ENCODE measurements around the gene LMAN2. TPM values are rescaled to one million over a fixed set of nuclear protein-coding genes. Genes with fewer than 3 reads are reported as not detected.

The LMAN2 gene
- total RNA-seq, 3 donors from 2014 or later = 91.9 to 150 (median 139) TPM

DNA sequence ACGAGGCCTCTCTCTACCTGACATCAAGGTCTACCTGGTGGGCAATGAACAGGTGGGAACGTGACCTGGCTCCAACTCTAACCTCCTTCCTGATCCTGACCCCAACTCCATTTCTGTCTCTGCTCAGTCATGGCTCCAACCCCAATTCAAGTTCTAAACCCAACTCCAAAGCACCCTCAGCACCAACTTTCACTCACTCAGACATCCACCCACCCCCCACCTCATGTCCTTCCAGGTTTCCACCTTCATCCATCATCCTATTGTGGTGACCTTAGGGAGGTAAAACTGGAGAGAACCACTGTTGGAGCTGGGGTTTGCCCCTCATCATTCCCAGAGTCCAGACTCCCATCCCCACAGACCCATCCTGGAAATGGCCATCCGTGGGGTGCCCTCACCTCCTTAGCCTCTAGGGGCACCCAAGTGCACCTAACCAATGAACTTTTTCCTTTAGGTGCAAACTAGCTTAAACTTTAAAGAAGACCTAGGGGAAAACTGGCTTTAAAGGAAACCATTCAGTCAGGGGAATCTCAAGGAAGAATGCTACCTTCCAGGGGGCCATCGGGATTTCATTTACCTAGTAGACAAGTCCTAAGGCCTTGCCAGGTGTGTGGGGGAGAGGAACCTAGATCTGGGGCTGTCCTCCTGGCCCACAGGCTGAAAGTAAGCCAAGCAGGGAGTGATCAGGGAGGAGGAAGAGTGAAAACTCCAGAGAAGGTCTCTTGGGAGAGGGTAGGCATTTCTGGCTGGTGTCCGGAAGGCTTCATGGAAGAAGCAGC, 17.6 kb upstream of the LMAN2 start:
- peaks cover 24% of the 10 kb centered on the region for H3K4me1 ChIP-seq (ENCODE audit: low read depth)
- TF ChIP-seq, protein P1, sequence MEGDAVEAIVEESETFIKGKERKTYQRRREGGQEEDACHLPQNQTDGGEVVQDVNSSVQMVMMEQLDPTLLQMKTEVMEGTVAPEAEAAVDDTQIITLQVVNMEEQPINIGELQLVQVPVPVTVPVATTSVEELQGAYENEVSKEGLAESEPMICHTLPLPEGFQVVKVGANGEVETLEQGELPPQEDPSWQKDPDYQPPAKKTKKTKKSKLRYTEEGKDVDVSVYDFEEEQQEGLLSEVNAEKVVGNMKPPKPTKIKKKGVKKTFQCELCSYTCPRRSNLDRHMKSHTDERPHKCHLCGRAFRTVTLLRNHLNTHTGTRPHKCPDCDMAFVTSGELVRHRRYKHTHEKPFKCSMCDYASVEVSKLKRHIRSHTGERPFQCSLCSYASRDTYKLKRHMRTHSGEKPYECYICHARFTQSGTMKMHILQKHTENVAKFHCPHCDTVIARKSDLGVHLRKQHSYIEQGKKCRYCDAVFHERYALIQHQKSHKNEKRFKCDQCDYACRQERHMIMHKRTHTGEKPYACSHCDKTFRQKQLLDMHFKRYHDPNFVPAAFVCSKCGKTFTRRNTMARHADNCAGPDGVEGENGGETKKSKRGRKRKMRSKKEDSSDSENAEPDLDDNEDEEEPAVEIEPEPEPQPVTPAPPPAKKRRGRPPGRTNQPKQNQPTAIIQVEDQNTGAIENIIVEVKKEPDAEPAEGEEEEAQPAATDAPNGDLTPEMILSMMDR (IDR thresholded peaks at IDR 0.05) = peak; percentile 65
- no peaks in the 10 kb centered on the region for H3K36me3 ChIP-seq (ENCODE audit: low read depth)
- no peaks in the 10 kb centered on the region for H3K9me3 ChIP-seq
- ATAC-seq = no peak
- H3K4me3 ChIP-seq = no peak overlapping the region
- peak in 2 of 3 donors; percentile 49 to 59 for DNase-seq
- intact Hi-C loops (cut with DNase I, micrococcal nuclease) = loop anchor here in 1 of 2 donors (10.0 kb wide), 1 partner anchor 54 kb away; the partner anchor contains the start of gene MXD3

- TF ChIP-seq, protein P1 (IDR thresholded peaks at IDR 0.05) = no peak
- H3K9me3 ChIP-seq = no peaks in the 10 kb centered on the region
- intact Hi-C loops (cut with DNase I, micrococcal nuclease) = loop anchor here in 1 of 2 donors (10.0 kb wide), 1 partner anchor 53 kb away; the partner anchor contains the start of gene MXD3
- peak; percentile 24 for ATAC-seq
- H3K36me3 ChIP-seq (ENCODE audit: low read depth) = no peaks in the 10 kb centered on the region
- H3K4me3 ChIP-seq = no peak overlapping the region
- H3K4me1 ChIP-seq (ENCODE audit: low read depth) = peaks cover 32% of the 10 kb centered on the region
- DNase-seq = no peak
These were observed 16.8 kb upstream of the LMAN2 start for GRCh38 chr5:177367981-177368868.

DNA sequence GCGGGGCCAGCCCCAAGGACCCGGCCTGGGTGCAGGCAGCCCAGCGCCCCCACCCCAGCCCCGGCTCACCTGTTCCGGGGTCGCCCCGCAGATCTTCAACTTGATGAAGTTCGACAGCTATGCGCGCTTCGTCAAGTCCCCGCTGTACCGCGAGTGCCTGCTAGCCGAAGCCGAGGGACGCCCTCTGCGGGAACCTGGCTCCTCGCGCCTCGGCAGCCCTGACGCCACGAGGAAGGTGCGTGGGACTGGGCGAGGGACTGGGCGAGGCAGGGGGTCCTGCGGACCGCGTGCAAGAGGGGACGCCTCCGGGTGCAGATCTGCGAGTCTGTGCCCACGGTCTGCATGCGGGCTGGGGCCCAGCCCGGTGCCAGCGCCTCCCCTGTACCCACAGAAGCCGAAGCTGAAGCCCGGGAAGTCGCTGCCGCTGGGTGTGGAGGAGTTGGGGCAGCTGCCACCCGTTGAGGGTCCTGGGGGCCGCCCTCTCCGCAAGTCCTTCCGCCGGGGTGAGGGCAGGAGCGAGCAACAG, 15.9 kb upstream of the LMAN2 start:
- H3K4me1 ChIP-seq (ENCODE audit: low read depth) = peaks cover 36% of the 10 kb centered on the region
- no peaks in the 10 kb centered on the region for H3K9me3 ChIP-seq
- no peaks in the 10 kb centered on the region for H3K36me3 ChIP-seq (ENCODE audit: low read depth)

DNA sequence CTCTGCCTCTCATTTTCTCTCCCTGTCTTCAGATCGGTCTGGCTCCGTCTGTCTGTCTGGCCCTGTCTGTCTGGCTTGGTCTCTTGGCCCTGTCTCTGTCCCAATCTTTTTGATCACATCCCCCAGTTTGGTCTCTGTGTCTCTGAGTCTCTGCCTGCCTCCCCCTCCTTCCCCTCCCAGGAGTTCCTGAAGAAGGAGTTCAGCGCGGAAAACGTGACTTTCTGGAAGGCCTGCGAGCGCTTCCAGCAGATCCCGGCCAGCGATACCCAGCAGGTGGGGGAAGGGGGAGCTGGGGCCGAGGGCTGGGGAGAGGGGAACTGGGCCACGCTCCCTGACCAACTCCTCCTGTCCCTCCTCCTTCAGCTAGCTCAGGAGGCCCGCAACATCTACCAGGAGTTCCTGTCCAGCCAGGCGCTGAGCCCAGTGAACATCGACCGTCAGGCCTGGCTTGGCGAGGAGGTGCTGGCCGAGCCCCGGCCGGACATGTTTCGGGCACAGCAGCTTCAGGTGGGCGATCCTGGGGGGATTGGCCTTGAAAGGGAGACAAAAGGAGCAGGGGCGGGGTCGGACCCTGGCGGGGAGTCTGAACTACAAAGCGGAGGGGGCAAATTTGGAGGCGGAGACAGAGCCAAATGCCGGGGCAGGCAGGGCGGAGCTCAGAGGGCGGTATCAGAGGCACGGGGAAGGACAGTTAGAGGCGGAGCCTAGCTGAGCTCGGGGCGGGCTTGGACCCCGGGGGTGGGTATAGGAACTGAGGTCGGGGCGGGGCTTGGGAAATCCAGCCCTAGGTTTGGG, 15.3 kb upstream of the LMAN2 start:
- ATAC-seq = peak; percentile 72
- TF ChIP-seq, protein P1 (IDR thresholded peaks at IDR 0.05) = no peak
- peaks cover 34% of the 10 kb centered on the region for H3K4me1 ChIP-seq (ENCODE audit: low read depth)

More for the DNA sequence above, 15.9 kb upstream of the LMAN2 start:
- TF ChIP-seq, protein P1 (IDR thresholded peaks at IDR 0.05) = no peak
- no peak overlapping the region for H3K4me3 ChIP-seq
- ATAC-seq (peak; percentile 2), DNase-seq (no peak)
- intact Hi-C loops (cut with DNase I, micrococcal nuclease) = loop anchor here in 1 of 2 donors (10.0 kb wide), 1 partner anchor 53 kb away; the partner anchor contains the start of gene MXD3

More for the DNA sequence above, 15.3 kb upstream of the LMAN2 start:
- no peaks in the 10 kb centered on the region for H3K36me3 ChIP-seq (ENCODE audit: low read depth)
- DNase-seq = peak; percentile 87 to 92 (median 89)
- no peak overlapping the region for H3K4me3 ChIP-seq
- H3K9me3 ChIP-seq = no peaks in the 10 kb centered on the region
- intact Hi-C loops (cut with DNase I, micrococcal nuclease) = loop anchor here in 1 of 2 donors (10.0 kb wide), 1 partner anchor 52 kb away; the partner anchor contains the start of gene MXD3
